ENCODE results near the gene PDGFB. TPM values are rescaled to one million over a fixed set of nuclear protein-coding genes. Genes with fewer than 3 reads are reported as not detected.

PDGFB gene
- total and polyA plus RNA-seq, 9 of the 15 experiments (the other 6 are each of a cell fraction or from before 2014, with no cell fraction given), result 0.07 to 4.0 (median 0.48) TPM; not detected in 1

DNA sequence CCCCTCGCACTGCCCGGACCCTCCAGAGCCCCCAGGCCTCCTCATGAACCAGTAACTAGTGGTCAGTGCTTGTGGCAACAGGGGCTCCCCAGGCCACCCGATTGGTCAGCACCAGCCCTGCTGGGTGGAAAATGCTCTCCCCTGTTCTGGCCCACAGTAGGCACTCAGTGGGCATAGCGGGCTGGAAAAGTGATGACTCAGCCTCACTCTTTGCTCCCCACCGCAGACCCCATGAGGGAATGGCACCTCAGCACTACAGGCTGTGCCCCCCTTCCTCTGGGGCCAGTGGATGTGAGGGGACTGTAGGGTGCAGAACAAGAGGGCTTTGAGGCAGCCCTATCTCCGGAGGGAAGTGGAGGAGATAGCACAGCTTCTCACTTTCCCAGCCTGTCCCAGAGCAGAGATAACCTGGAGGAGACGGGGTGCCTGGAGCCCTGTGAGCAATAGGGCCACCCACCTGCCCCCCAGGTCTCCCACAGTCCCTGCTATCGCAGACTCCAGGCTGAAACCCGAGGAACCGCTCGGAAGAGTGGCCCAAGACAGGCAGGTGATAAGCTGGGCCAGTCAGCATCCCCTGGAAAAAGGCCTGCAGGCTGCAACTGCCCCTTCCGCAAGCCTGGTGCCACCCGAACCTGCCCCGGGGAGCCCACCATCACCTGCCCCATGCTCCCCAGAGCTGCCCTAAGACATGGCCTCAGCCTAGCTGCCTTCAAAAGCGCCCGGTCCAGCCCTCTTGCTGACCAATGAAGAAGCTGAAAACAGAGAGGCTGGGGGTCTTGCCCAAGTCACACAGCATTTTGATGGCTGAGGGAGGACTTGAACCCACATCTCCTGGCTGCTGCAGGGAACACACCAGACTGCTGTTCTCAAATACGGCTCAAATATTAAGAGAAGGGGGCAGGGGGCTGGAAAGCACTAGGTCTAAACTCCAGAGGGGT lies 29.4 kb upstream of the PDGFB start (continued):
- TF ChIP-seq, protein P1, sequence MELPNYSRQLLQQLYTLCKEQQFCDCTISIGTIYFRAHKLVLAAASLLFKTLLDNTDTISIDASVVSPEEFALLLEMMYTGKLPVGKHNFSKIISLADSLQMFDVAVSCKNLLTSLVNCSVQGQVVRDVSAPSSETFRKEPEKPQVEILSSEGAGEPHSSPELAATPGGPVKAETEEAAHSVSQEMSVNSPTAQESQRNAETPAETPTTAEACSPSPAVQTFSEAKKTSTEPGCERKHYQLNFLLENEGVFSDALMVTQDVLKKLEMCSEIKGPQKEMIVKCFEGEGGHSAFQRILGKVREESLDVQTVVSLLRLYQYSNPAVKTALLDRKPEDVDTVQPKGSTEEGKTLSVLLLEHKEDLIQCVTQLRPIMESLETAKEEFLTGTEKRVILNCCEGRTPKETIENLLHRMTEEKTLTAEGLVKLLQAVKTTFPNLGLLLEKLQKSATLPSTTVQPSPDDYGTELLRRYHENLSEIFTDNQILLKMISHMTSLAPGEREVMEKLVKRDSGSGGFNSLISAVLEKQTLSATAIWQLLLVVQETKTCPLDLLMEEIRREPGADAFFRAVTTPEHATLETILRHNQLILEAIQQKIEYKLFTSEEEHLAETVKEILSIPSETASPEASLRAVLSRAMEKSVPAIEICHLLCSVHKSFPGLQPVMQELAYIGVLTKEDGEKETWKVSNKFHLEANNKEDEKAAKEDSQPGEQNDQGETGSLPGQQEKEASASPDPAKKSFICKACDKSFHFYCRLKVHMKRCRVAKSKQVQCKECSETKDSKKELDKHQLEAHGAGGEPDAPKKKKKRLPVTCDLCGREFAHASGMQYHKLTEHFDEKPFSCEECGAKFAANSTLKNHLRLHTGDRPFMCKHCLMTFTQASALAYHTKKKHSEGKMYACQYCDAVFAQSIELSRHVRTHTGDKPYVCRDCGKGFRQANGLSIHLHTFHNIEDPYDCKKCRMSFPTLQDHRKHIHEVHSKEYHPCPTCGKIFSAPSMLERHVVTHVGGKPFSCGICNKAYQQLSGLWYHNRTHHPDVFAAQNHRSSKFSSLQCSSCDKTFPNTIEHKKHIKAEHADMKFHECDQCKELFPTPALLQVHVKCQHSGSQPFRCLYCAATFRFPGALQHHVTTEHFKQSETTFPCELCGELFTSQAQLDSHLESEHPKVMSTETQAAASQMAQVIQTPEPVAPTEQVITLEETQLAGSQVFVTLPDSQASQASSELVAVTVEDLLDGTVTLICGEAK (IDR thresholded peaks at IDR 0.05), result no peak
- TF ChIP-seq, protein P1 (CRISPR knock-in tag; IDR thresholded peaks at IDR 0.05), result no peak
- TF ChIP-seq ZNF584 (CRISPR knock-in tag; IDR thresholded peaks at IDR 0.05; ENCODE audit: low read depth) (no peak), SMARCE1 (IDR thresholded peaks at IDR 0.05) (peak; percentile 54; the same call in 1 of the 2 replicates), XRCC4 (IDR thresholded peaks at IDR 0.05; ENCODE audit: extremely low read depth, insufficient read depth, insufficient read length) (no peak), ZNF232 (CRISPR knock-in tag; IDR thresholded peaks at IDR 0.05) (no peak), SAFB2 (IDR thresholded peaks at IDR 0.05; ENCODE audit: borderline replicate concordance, low read depth, low read length, severe bottlenecking) (no peak), SRSF1 (IDR thresholded peaks at IDR 0.05; ENCODE audit: low read depth, low read length) (no peak), HDAC6 (IDR thresholded peaks at IDR 0.05; ENCODE audit: low read depth, low read length) (no peak), ZBTB1 (CRISPR knock-in tag; IDR thresholded peaks at IDR 0.05; ENCODE audit: borderline replicate concordance, low read depth) (no peak), NELFE (IDR thresholded peaks at IDR 0.05; ENCODE audit: insufficient read depth, insufficient read length) (no peak), ZNF23 (CRISPR knock-in tag; IDR thresholded peaks at IDR 0.05) (no peak), POLR2G (IDR thresholded peaks at IDR 0.05; ENCODE audit: low read depth, low read length) (no peak), SIN3A (IDR thresholded peaks at IDR 0.05; ENCODE audit: borderline replicate concordance in 2 of 2, control insufficient read depth in 1 of 2, low read depth in 2 of 2, low read length in 2 of 2) (no peak), PHF21A (IDR thresholded peaks at IDR 0.05; ENCODE audit: borderline replicate concordance, low read depth) (no peak), TBP (optimal IDR thresholded peaks at IDR 0.05; ENCODE audit: low read depth, low read length) (no peak)
- TF ChIP-seq, protein P2, sequence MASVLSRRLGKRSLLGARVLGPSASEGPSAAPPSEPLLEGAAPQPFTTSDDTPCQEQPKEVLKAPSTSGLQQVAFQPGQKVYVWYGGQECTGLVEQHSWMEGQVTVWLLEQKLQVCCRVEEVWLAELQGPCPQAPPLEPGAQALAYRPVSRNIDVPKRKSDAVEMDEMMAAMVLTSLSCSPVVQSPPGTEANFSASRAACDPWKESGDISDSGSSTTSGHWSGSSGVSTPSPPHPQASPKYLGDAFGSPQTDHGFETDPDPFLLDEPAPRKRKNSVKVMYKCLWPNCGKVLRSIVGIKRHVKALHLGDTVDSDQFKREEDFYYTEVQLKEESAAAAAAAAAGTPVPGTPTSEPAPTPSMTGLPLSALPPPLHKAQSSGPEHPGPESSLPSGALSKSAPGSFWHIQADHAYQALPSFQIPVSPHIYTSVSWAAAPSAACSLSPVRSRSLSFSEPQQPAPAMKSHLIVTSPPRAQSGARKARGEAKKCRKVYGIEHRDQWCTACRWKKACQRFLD (CRISPR knock-in tag; IDR thresholded peaks at IDR 0.05), result no peak

Data from K562 (cell line).